ENCODE data around the gene CFAP410.

CFAP410 gene

GRCh38 chr21:44338971-44339910, at the start of gene CFAP410:
TSS of gene CFAP410 (minus strand) at chr21:44339390. CDS start at chr21:44339194, 196 bp downstream.
- DNase-seq (ENCODE audit: low read depth), result peak; percentile 88

- no peak for DNase-seq (ENCODE audit: low read depth)
Observed at GRCh38 chr21:44384968-44385367, 45.8 kb upstream of the CFAP410 start.

- no peak for DNase-seq (ENCODE audit: low read depth)
Observed at GRCh38 chr21:44383216-44383615, 44.0 kb upstream of the CFAP410 start.

GRCh38 chr21:44382536-44382935, 43.3 kb upstream of the CFAP410 start:
- DNase-seq (ENCODE audit: low read depth), result no peak

GRCh38 chr21:44381874-44382273, 42.7 kb upstream of the CFAP410 start:
- DNase-seq (ENCODE audit: low read depth), result no peak

- DNase-seq (ENCODE audit: low read depth), result no peak
Observed at GRCh38 chr21:44380876-44381275, 41.7 kb upstream of the CFAP410 start.

GRCh38 chr21:44379991-44380865, 41.0 kb upstream of the CFAP410 start:
- no peak for DNase-seq (ENCODE audit: low read depth)

- no peak for DNase-seq (ENCODE audit: low read depth)
Observed at GRCh38 chr21:44379515-44379848, 40.3 kb upstream of the CFAP410 start.

- no peak for DNase-seq (ENCODE audit: low read depth)
Observed at GRCh38 chr21:44378646-44379514, 39.7 kb upstream of the CFAP410 start.

- DNase-seq (ENCODE audit: low read depth), result no peak
Observed at GRCh38 chr21:44377922-44378645, 38.9 kb upstream of the CFAP410 start.

GRCh38 chr21:44377201-44377921, 38.2 kb upstream of the CFAP410 start:
- DNase-seq (ENCODE audit: low read depth), result no peak

GRCh38 chr21:44376606-44377005, 37.4 kb upstream of the CFAP410 start:
- DNase-seq (ENCODE audit: low read depth), result no peak

- DNase-seq (ENCODE audit: low read depth), result no peak
Observed at GRCh38 chr21:44375761-44376241, 36.6 kb upstream of the CFAP410 start.

- no peak for DNase-seq (ENCODE audit: low read depth)
Observed at GRCh38 chr21:44375281-44375651, 36.1 kb upstream of the CFAP410 start.

- DNase-seq (ENCODE audit: low read depth), result no peak
Observed at GRCh38 chr21:44374601-44375280, 35.6 kb upstream of the CFAP410 start.

- DNase-seq (ENCODE audit: low read depth), result no peak
Observed at GRCh38 chr21:44372616-44373015, 33.4 kb upstream of the CFAP410 start.

GRCh38 chr21:44371596-44371995, 32.4 kb upstream of the CFAP410 start:
- no peak for DNase-seq (ENCODE audit: low read depth)

- no peak for DNase-seq (ENCODE audit: low read depth)
Observed at GRCh38 chr21:44370786-44371410, 31.7 kb upstream of the CFAP410 start.

- DNase-seq (ENCODE audit: low read depth), result peak; percentile 36
Observed at GRCh38 chr21:44370027-44370735, 31.0 kb upstream of the CFAP410 start.
